Kidney (tissue), 14 donors: ENCODE data around the gene PCNX4. TPM values are rescaled to one million over a fixed set of nuclear protein-coding genes. Genes with fewer than 3 reads are reported as not detected.

Experiments used
- DNase-seq, 5 donors: peaks; one replicate each; pipeline ENCODE4 v3.0.0-alpha.2; 2013 to 2020
- FAIRE-seq: peaks from 2 replicates; lab custom pipeline; 2012; peaks lifted over from hg19 to GRCh38; lab: Jason Lieb, UNC
- H3K27ac ChIP-seq, 2 donors: one replicate each; pipeline ENCODE4 v1.7.0; 2013; ENCODE audit warnings: low read depth in 2 of 2, low read length in 2 of 2, inconsistent platforms in 1 of 2
- H3K27me3 ChIP-seq: one replicate; pipeline ENCODE4 v1.7.1; 2013; ENCODE audit warnings: low read length, inconsistent platforms; ENCODE audit not compliant: control insufficient read depth, insufficient read depth
- H3K36me3 ChIP-seq, 3 donors: one replicate each; pipeline versions ENCODE4 v1.7.0 to v1.7.1; 2013; ENCODE audit warnings: low read length in 3 of 3, control low read depth in 1 of 3, inconsistent platforms in 1 of 3; ENCODE audit not compliant: insufficient read depth in 3 of 3, control insufficient read depth in 2 of 3
- H3K4me1 ChIP-seq, 3 donors: one replicate each; pipeline versions ENCODE4 v1.7.0 to v1.7.1; 2013; ENCODE audit warnings: low read length in 3 of 3, inconsistent platforms in 1 of 3, low read depth in 1 of 3; ENCODE audit not compliant: control insufficient read depth in 2 of 3, insufficient read depth in 2 of 3
- H3K4me3 ChIP-seq, 3 donors: one replicate each; pipeline versions ENCODE4 v1.7.0 to v1.8.1; 2013; ENCODE audit warnings: low read length in 3 of 3, control low read depth in 1 of 3, inconsistent platforms in 1 of 3
- H3K9ac ChIP-seq, 3 donors: one replicate each; pipeline versions ENCODE4 v1.7.0 to v1.7.1; 2013; ENCODE audit warnings: low read length in 3 of 3, control low read depth in 1 of 3, inconsistent platforms in 1 of 3
- H3K9me3 ChIP-seq, 3 donors: one replicate each; pipeline versions ENCODE4 v1.7.0 to v1.7.1; 2013; ENCODE audit warnings: low read length in 3 of 3, control low read depth in 1 of 3, inconsistent platforms in 1 of 3; ENCODE audit not compliant: control insufficient read depth in 2 of 3, insufficient read depth in 1 of 3
- intact Hi-C: fragments of 100-400 bp; cut with DNase I; formaldehyde crosslinking; loops from one replicate; pipeline ENCODE4 v1.11.1; 2022
- polyA plus RNA-seq: library from polyadenylated mRNA; stranded (reverse); fragments of 350-450 nt; fragmentation: Illumina TruSeq; extraction: RNeasy Lipid Tissue Mini Kit (QIAGEN cat#74804); gene quantifications from one replicate; pipeline ENCODE4 v1.2.3, GENCODE V29; 2014; ENCODE audit warnings: low read depth, low replicate concordance; ENCODE audit not compliant: insufficient read depth
- total RNA-seq: library from RNA; stranded (reverse); fragmentation: NEBNext Ultra II Directional; extraction: Animal tissue kit (Norgen Biotek cat#: 25700); gene quantifications from one replicate; pipeline ENCODE4 v1.2.1, GENCODE V29; 2021
- TF ChIP-seq, protein P1 (sequence below): IDR thresholded peaks from 3 replicates; pipeline ENCODE4 v1.5.1; 2012; ENCODE audit warnings: mild to moderate bottlenecking, moderate library complexity, borderline replicate concordance; ENCODE audit not compliant: insufficient read depth; ENCODE audit errors: extremely low read depth
- donor health status: control.
- donor health status: control.
- donor health status: control.
- donor health status: control.
- donor health status: control.
- donor health status: DM: yes; HTN: yes; CAD: no.
- donor health status: Normal renal cell carcinoma (clear cell type).

Gene PCNX4
- total and polyA plus RNA-seq, 2 donors from 2014 or later: 25.1 to 44.9 TPM

GRCh38 chr14:60196291-60196690, 104.6 kb downstream of the PCNX4 start:
- no peak overlapping the region for H3K9ac ChIP-seq
- intact Hi-C loops: loop anchor here (10.0 kb wide), 1 partner anchor 231 kb away; no protein-coding TSS in a partner anchor
- H3K9me3 ChIP-seq: peaks cover 0 to 4% (median 0%) of the 10 kb centered on the region in 3 donors
- TF ChIP-seq, protein P1, sequence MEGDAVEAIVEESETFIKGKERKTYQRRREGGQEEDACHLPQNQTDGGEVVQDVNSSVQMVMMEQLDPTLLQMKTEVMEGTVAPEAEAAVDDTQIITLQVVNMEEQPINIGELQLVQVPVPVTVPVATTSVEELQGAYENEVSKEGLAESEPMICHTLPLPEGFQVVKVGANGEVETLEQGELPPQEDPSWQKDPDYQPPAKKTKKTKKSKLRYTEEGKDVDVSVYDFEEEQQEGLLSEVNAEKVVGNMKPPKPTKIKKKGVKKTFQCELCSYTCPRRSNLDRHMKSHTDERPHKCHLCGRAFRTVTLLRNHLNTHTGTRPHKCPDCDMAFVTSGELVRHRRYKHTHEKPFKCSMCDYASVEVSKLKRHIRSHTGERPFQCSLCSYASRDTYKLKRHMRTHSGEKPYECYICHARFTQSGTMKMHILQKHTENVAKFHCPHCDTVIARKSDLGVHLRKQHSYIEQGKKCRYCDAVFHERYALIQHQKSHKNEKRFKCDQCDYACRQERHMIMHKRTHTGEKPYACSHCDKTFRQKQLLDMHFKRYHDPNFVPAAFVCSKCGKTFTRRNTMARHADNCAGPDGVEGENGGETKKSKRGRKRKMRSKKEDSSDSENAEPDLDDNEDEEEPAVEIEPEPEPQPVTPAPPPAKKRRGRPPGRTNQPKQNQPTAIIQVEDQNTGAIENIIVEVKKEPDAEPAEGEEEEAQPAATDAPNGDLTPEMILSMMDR: no peak
- no peak overlapping the region for H3K4me3 ChIP-seq
- FAIRE-seq: no peak
- H3K36me3 ChIP-seq: no peaks in the 10 kb centered on the region
- H3K27me3 ChIP-seq: no peaks in the 10 kb centered on the region
- H3K27ac ChIP-seq: no peak overlapping the region
- no peak for DNase-seq
- H3K4me1 ChIP-seq: no peaks in the 10 kb centered on the region

DNA sequence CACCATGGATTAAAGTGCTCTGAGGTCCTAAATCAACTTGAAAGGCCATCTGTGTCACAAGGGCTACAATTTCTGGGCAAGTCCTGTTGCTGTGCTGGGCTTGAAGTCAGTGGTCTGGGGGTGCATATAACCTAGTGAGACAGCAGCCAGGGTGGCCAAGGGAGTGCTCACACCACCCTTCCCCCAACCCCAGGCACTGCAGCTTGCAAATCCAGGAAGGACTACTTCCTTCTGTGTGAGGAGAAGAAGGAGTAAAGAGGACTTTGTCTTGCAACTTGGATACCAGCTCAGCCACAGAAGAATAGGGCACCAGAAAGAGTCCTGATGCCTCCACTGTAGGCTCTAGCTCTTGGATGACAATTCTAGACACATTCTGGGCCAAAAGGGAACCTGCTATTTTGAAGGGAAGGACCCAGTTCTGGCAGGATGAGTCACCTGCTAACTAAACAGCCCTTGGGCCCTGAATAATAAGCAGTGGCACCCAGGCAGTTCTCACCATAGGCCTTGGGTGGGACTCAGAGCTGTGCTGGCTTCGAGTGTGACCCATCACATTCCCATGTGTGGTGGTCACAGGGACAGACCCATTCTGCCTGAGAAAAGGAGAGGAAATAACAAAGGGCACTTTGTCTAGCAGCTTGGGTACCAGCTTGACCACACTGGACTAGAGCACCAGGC, 106.0 kb downstream of the PCNX4 start:
- Histone ChIP-seq H3K4me3 (no peak overlapping the region), H3K9ac (no peak overlapping the region), H3K36me3 (no peaks in the 10 kb centered on the region), H3K4me1 (no peaks in the 10 kb centered on the region), H3K27ac (no peak overlapping the region), H3K9me3 (peaks cover 0 to 4% (median 0%) of the 10 kb centered on the region in 3 donors), H3K27me3 (no peaks in the 10 kb centered on the region)
- DNase-seq (no peak), FAIRE-seq (no peak)
- intact Hi-C loops: loop anchor here (10.0 kb wide), 1 partner anchor 233 kb away; no protein-coding TSS in a partner anchor
- TF ChIP-seq, protein P1: no peak

DNA sequence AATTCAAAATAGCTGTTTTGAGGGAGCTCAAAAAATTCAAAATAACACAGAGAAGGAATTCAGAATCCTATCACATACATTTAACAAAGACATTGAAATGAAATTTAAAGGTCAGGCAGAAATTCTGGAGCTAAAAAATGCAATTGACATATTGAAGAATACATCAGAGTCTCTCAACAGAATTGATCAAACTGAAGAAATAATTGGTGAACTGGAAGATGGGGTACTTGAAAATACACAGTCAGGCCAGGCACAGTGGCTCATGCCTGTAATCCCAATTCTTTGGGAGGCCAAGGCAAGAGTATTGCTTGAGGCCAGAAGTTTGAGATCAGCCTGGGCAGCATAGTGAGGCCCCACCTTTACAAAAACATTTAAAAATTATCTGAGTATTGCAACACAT, 107.6 kb downstream of the PCNX4 start:
- H3K9ac ChIP-seq: no peak overlapping the region
- H3K9me3 ChIP-seq: peaks cover 0 to 4% (median 0%) of the 10 kb centered on the region in 3 donors
- no peaks in the 10 kb centered on the region for H3K27me3 ChIP-seq
- FAIRE-seq (no peak), DNase-seq (no peak)
- no peak overlapping the region for H3K4me3 ChIP-seq
- H3K4me1 ChIP-seq: no peaks in the 10 kb centered on the region
- TF ChIP-seq, protein P1: no peak
- intact Hi-C loops: loop anchor here (10.0 kb wide), 1 partner anchor 235 kb away; no protein-coding TSS in a partner anchor
- no peak overlapping the region for H3K27ac ChIP-seq
- no peaks in the 10 kb centered on the region for H3K36me3 ChIP-seq
